Measurements from ENCODE around the gene PCDH9.

The PCDH9 gene

DNA sequence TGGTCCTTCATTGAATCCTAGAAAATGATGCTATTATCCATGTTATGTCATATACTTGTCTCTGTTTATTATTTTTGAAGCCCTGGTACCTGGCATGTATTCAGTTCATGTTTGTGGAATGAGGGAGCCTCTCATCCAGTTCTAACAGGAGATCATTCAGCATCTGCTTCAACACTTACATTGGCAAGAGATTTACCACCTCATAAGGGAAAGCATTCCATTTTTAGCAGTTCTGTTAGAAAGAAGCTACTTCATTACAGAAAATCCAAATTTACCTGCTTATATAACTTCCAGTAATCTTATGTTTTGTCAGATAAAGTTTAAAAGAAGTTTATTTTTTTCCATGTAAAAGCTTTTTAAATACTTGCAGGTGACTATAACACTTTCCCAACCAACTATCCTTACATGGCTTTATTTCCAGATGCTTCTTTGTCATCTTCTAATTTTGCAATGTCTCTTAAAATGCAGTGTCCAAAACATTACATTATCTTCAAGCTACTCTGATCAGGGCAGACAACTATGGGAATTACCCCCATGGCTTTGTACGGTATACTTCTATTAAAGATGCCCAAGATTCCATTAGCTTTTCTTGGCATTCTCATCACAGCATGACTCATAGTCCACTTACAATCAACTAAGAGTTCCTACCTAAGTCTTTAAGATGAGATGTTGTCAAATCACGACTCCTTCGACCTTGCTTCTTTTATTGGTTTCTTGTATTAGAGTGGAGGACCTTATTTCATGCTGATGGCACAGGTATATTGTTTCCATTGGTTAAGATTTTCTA, 262.1 kb downstream of the PCDH9 start:
- FAIRE-seq, result no peak

DNA sequence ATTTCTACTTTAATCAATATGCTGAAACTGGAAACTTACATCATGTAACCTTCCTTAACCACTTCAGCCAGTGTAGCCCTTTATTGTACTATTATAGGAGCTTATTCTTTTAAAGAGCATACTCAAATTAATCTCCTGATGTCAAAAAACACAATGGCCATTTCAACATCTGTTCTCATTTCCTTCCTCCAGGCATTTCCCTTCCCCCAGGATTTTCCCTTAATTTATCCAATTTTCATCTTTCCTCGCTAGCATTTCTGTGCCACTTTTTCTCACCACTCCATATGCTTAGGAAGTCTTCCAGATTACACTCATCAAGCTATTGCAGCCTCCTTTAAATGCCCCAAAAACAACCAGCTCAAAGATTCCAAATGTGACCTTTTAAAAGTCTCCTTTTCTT, 265.0 kb downstream of the PCDH9 start:
- FAIRE-seq, result no peak

DNA sequence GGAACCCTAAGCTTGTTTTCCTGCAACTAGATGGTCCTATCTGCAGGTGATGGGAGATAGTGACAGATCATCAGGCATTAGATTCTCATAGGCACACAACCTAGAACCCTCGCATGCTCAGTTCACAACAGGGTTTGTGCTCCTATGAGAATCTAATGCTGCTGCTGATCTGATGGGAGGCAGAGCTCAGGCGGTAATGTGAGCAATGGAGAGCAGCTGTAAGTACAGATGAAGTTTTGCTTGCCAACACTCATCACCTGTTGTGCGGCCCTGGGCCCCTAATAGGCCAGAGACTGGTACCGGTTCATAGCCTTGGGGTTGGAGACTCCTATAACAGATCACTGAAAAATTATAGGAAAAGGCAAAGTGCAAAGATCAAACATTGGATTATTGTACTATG, 267.2 kb downstream of the PCDH9 start:
- FAIRE-seq, result no peak

DNA sequence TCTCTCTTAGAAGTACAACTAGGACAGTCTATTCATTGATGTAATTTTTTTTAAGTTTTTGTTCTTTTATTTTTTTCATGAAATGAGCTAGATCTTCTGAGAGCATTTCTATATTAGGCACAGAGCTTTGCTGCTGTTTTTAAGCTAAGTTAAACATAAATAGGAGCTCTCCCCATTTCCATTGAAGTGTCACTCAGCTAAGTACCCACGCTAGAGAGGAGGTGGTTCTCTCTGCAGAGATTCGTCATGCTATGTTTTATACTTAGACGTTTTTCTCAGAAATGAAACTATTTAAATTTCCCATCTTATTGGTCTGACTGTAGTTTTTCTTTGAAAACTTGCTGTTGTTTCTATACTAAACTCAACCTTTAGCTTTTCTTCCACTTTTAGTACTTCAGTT, 271.5 kb downstream of the PCDH9 start:
- FAIRE-seq, result no peak

DNA sequence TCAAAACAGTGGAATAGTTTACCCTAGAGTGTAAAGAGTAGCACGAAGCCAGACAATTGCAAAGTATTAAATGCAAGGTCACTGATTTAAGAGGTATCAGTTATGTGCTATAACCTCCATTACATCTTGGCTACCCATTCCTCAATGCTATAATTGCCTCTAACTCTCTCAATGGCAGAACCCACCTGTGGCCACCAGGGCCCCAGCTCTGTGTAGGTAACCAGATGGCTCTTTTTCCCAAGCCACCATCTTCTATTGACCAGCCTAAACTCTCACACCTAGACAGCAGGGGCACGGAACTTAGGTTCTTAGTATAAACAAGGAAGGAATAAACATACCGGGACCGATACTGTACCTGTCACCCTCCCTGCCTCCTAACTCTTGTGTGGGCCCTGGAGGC, 277.6 kb downstream of the PCDH9 start:
- no peak for FAIRE-seq

DNA sequence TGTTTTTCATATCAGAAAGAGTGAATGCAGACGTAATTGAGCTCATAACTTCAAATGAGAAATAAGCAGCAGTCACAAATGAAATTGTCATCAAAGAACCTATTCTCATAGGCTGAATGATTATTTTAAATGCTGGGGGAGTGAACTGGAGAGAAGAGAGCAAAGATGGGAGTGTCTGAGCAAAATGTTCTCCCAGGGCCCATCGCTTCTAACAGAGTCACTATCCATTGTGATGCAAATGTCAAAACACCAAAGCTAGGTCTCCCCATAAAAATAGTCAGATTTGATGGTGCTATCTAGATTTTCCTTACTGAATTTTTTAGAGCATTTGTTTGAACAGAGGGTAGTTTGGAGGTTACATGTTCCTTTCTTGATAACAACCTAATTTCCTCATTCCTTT, 278.7 kb downstream of the PCDH9 start:
- no peak for FAIRE-seq

DNA sequence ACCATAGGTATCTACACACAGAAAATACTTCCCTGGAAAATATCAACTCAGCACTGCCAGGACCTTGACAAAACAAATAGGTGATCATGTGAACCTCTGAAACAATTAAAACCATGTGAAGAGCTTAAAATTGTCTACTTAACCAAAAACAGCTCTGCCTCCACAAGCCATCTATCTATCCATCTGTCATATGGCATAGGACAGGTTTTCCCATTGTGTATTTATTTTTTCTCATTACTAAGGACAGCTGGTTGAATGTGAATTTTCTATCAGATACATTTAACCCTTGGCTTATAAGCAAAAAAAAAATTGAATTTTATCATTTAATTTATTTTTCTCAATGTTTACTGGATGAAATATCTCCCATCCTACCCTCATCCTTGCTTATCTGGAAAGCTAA, 279.5 kb downstream of the PCDH9 start:
- no peak for FAIRE-seq

DNA sequence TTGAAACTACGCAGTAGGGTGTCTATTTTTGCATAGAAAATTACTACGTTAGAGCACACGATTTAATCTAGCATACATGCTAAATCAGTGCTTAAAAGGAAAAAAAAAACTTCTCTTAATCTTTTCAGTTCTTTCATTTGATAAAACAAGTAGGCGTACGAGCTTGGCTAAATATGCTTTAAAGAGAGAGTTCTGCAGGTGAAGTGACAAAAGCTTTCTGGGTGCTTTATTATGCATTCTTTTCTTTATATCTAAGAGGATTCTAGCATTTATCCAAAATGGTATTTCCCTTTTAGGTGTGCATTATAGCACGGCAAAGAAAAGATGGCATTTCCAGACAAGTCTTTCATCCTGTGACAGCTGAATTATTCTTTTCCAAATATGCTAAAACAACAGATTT, 281.2 kb downstream of the PCDH9 start:
- no peak for FAIRE-seq

DNA sequence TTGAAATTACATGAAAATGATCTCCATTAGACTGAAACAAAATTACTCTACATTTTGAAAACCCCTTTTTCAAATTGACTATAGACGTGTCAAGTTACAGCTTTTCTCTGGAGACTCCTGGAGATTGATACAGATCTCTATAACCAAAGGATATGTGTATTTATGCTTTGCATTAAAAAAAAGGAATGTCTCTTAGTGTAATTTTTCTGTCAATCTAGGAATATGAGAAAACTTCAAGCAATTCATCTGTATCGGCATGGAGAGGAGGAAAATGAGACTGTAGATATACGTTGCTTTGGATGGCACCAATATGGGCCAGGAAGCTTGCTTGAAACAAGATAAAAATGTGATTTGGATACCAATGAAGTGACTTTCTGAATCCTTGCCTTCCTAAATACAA, 286.6 kb downstream of the PCDH9 start:
- FAIRE-seq, result no peak

DNA sequence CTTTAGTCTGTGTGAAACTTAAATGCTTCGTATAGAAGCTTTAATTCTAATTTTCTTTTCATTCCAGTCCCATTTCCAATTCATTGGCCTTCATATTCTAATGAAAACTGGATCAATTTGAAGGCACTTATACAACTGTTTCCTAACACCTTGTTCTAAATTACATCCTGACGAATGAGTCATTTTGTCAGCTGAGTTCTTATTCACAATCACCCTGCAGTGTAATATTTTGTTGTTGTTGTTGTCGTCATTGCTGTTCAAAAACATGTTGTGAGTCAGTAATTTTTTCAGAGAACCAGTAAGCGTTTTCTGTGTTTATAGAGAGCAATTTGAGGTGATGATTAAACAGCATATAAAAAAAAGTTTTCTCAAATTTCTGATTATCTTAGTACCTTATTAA, 290.0 kb downstream of the PCDH9 start:
- no peak for FAIRE-seq

DNA sequence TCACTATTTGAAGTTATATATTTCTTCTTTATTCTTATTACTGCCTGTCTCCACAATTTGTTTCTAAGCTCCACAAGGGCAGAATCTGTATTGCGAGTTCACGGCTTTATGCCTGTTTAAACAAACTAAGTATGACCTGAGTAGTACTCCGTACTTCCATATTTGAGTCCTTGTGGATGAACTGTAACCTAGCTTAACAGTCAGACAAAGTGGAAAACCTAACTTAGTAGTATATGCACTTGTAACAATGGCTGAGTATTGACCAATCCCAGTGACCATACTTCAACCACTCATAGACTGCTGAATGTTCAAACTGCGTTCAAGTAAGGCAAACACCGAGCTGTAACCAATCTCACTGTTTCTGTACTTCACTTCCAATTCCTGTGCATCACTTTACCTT, 292.7 kb downstream of the PCDH9 start:
- no peak for FAIRE-seq

DNA sequence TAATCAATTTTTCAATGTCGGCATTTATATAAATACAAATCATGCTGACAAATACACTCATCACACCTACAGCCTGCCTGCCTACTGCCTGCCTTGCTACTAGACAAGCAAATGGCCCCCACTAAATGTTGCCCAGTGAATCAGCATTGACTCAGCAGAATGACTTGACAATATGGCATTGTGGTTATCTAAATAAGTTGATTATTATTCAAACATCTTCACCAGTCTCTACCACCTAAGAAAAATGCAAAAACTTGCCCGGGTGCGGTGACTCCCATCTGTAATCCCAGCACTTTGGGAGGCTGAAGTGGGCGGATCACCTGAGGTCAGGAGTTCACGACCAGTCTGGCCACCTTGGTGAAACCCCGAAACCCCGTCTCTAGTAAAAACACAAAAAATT, 296.1 kb downstream of the PCDH9 start:
- no peak for FAIRE-seq

DNA sequence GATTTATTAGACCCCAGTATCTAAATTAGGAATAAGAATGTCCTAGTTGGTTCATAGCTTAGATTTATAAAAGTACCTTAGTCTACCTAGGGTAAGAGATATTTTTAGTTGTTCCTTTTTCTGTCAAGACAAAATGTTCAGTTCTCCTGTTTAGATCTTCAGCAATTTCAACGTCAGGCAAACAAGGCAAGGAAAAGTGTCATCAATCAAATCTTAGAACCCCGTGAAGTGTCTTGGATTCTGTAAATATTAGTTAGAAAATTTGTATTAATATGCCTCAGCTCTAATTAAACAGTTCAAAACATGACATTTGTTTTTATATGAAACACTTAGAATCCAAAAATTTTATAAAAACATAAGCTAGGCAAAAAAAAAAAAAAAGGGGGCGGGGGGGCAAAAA, 296.6 kb downstream of the PCDH9 start:
- FAIRE-seq, result no peak

DNA sequence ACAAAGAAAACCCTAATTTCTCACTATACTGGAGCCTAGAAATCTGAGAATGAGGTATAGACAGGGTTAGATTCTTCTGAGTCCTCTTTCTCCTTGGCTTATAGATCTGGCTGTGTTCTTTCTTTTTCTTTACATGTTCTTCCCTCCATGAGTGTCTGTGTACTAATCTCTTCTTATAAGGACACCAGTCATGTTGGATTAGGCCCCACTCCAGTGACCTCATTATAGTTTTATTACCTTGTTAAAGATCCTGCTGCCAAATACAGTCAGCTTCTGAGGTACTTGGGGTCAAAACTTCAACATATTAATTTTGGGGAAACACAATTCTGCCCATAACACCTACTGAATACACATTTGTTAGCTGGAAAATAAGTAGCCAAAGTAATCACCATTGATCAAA, 302.6 kb downstream of the PCDH9 start:
- no peak for FAIRE-seq

DNA sequence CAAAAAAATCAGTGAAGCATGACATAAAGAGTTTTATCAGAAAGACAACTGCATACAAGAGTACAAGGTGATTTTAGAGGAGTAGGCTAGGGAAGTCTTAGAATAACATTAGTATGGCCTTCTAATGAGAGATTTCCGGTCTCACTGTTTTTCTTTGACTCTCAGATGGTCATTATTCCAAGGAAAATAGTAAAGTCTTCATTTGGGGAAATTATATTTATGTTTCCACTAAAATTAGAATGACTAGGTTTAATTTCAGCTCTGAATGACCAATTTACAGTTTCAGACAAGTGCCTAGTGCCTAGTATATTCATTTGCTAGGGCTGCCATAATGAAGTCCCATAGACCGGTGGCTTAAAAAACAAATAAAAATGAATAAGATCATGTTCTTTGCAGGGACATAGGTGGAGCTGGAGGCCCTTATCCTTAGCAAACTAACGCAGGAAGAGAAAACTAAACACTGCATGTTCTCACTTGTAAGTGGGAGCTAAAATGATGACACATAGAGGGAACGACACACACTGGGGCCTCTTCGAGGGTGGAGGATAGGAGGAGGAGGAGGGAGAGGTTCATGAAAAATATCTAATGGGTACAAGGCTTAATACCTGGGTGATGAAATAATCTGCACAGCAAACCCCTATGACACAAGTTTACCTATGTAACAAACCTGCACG, 303.1 kb downstream of the PCDH9 start:
- no peak for FAIRE-seq

DNA sequence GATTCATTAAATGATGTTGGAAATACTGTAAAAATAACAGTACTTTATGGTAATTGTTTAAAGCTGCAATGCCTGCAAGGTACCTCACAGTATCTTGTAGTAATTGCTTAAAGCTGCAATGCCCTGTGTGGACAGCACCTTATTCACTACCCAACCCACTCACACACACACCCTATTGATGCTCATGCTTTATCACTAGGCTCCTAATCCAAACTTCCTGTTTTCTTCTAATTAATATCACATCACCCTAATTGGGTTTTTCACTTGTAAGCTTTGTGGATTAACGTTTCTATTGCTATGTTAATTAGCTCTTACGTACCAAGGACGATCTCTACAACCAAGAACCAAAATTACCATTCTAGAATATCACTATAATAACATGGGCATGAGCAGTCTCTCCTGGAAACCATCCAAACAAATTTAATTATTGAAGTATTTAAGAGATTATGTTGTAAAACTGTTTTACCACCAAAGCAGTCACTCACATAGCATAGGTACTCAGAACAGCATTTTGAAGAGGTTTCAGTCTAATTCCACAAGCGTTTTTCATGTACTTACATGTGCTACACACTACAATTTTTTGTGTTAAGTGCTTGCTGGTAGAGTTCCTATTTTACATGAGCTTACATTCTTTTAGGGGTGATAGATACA, 303.8 kb downstream of the PCDH9 start:
- no peak for FAIRE-seq

DNA sequence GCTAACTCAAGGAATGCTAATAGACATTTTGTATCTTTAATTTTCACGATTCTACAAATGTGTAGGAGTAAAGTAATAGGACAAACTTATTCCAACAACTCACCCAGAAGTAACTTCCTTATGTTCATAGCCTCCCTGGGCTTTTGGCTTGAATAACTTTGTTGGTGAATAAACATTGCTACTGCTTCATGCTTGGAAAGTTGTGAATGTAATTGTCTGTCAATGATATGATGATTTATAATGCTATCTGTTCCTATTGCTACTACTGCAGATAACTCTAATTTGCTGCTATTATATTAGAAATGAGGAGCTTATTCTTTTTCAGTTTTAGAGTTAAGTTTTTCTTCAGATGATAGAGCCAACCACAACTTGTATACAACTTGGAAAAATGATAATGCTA, 307.7 kb downstream of the PCDH9 start:
- no peak for FAIRE-seq

DNA sequence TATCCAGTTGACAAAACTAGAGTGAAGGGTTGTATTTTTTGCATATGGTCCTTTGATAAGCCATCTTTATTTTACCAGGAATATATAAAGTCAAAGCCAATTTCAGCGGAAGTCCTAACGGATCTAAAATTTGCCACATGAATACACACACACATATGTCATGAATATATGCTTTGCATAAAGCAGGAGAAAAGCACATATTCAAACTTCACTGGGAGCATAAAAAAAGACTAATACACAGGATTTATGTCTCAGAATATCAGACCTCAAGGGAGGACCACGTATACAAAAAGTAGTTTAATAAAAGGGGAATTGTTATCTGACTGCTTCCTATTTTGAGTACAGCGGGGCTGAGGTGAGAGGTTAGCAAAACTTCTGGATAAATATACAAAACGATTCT, 308.7 kb downstream of the PCDH9 start:
- FAIRE-seq, result no peak

DNA sequence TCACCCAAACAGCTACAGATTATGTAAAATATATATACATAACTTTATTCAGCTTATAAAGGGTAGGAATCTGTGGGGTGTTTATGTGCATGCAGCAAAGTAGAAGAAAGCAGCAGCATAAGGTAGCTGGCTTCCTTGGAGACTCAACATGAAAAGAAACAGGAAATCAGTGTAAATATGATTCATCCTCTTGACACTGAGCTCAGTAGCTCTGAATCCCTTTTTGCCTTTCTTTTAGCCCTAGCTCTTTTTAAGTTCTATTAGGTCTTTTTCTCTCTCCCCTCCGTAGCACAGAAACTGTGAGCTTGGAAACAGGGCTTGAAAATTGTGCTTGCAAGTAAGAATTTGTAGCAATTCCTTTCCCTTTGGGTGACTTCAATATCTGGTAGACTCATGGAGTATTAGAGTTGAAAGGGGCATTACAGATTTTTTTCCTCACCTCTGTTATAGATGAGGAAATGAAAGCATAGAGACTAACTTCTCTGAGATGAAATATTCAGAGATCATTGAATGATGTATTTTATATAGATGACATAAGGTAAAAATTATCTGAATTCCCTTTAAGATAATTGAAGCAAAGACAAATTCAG, 314.4 kb downstream of the PCDH9 start:
- no peak for FAIRE-seq

DNA sequence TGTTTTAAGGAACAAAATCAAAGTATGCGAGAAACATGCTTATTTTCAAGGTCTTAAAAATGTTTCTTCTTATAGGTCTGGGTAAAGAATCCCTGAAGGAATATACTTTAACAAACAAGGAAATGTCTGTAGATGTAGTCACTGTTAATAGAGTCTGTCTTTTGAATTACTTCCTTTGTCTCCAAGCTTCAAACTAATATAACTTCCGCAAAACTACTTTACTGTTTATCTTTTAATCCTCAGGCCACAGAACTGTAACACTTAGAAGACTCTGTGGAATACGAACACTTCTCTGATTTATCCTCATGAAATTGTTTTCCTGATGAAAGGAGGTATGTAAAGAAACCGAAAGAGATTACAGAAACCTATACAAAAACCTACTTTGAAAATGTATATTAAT, 316.0 kb downstream of the PCDH9 start:
- no peak for FAIRE-seq

DNA sequence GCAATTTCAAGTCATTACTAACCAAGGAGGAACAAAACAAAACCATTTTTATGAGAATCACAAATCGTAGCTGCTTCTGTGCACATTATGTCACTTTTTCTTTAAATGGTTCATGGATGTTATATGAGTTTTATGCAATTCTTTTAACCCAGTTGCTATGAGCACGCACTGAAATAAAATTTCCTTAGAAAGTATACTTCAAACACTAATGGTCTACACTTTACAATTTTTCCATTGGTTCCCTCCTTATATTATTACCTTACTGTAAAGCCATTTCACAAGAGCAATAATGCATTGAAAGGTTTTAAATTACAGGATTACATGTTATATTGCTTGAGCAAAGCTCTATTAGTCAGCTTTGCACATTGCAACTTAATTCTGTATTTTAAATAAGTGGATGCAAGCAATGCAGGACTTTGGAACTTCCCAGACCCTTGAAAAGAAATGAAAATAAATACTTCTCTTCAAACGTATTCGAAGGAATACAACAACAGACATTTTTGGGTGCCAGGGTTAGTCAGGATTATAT, 318.7 kb downstream of the PCDH9 start:
- no peak for FAIRE-seq

DNA sequence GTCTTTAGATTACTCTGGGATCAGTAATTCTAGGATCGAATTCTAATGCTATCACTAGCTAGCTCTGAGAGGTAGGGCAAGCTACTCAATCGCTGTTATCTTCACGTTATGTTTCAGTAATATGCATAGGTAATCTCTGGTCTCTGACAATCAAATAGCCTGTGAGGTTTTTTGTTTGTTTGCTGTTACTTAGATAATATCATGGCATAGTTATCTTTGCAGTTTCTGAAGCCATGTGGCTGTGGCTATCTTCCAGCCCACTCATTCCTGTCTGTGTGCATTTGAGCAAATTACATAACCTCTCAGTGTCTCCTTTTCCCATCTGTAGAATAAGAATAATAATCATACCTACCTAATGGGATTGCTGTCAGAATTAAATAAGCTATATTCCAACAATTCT, 330.2 kb downstream of the PCDH9 start:
- no peak for FAIRE-seq

DNA sequence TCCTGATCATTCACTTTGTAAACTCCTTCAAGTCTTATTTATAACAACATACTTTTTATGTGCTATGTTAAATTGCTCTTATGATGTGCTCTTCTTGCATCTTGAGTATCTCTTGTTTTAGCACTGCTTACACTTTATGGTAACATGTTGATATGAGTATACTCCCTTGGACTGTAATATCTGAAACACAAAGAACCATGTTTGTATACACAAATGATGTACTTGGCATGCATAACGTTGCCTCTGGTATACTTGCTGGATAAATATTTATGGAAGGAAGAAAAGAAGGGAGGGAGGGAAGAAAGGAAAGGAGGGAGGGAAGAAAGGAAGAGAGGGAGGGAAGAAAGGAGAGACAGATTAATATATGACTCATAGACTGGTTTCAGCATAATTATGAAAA, 333.2 kb downstream of the PCDH9 start:
- FAIRE-seq, result no peak

DNA sequence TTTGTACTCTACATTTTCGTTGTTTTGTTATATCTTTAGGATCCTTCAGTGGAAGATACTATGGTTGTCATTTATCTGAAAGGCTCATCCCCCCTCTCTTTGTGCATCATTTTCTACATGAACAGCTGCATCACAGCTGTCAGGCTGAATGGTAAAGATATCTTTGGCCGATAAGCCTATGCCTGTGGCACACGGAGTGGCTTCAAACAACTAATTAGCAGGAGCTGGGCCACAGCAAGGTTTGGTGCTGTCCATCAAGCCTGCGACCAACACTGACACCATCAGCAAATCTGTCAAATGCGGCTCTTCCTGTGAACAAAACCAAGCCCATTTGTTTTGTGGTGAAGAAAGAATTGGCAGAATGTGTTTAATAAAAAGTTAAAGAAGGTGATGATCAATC, 334.4 kb downstream of the PCDH9 start:
- no peak for FAIRE-seq
